Gastrocnemius medialis (tissue), 4 donors: ENCODE results near the gene ADAMTS19.

Source experiments
- CTCF ChIP-seq, 5 experiments: fragments of 450-650 bp in 3 of 5; fragments of 200-600 bp in 2 of 5; sonication (generic) in 2 of 5; IDR thresholded peaks in 4 of 5; conservative IDR thresholded peaks in 1 of 5; 1 replicate in 4 of 5; 2 replicates in 1 of 5; pipeline ENCODE4 v1.5.1; 2016 to 2019; ENCODE audit warnings: antibody characterized with exemption in 5 of 5, mild to moderate bottlenecking in 3 of 5, moderate library complexity in 3 of 5
- POLR2A ChIP-seq, 2 donors: fragments of 450-650 bp; IDR thresholded peaks; one replicate each; pipeline ENCODE4 v1.6.1; 2017; ENCODE audit warnings: antibody characterized with exemption in 2 of 2, mild to moderate bottlenecking in 2 of 2, moderate library complexity in 2 of 2

- TF ChIP-seq CTCF (IDR thresholded peaks at IDR 0.05 in 4 of 5, conservative IDR thresholded peaks at IDR 0.05 in 1 of 5) (no peak), POLR2A (IDR thresholded peaks at IDR 0.05) (no peak)
These were observed 103.5 kb downstream of the ADAMTS19 start for GRCh38 chr5:129563585-129563984.
